HCT116 (cell line): ENCODE data around the gene COL15A1. TPM values are rescaled to one million over a fixed set of nuclear protein-coding genes. Genes with fewer than 3 reads are reported as not detected.

Source experiments
- ATAC-seq: fragments of 200-7000 bp; cut with Tn5 transposase; 2 replicates; pipeline ENCODE4 v1.9.1; 2020; ENCODE audit warnings: mild to moderate bottlenecking, moderate library complexity
- BruUV-seq: library from RNA; stranded (reverse); fragments of 400-500 nt; replicated peaks from 2 replicates; lab custom pipeline; 2021; lab: Mats Ljungman, UMichigan
- CTCF ChIA-PET: fragments of 300-600 bp; sonication (Branson Sonifier 250); formaldehyde crosslinking; loops from one replicate; lab custom pipeline; 2021; ENCODE audit warnings: antibody characterized with exemption; lab: Charles Lee
- POLR2A ChIA-PET: fragments of 300-600, 350-600 bp; sonication (Branson Sonifier 250); formaldehyde crosslinking; loops from one replicate; lab custom pipeline; 2021; ENCODE audit warnings: antibody characterized with exemption; lab: Charles Lee
- RAD21 ChIA-PET, 2 experiments: fragments of 300-600 bp; sonication (Branson Sonifier 250); formaldehyde crosslinking; loops; one replicate each; lab custom pipeline; 2023; ENCODE audit warnings: low total read pairs in 2 of 2; ENCODE audit not compliant: uncharacterized antibody in 2 of 2, unreplicated experiment in 2 of 2, low non-redundant PET in 1 of 2; lab: Charles Lee
- DNase-seq: peaks from one replicate; pipeline ENCODE4 v3.0.0-alpha.2; 2010; ENCODE audit warnings: low read depth, low spot score
- H2AFZ ChIP-seq: fragments of 200-600 bp; shearing (Covaris generic), sonication (generic); 2 replicates; pipeline ENCODE4 v1.6.1; 2017; ENCODE audit warnings: low read depth, mixed run types, mixed read lengths, antibody characterized with exemption, low read length; ENCODE audit not compliant: poor library complexity, severe bottlenecking
- H3K27ac ChIP-seq: 2 replicates; pipeline ENCODE4 v1.5.1; 2012; ENCODE audit warnings: low read depth, low read length
- H3K27me3 ChIP-seq: fragments of 200-600 bp; sonication (generic); 2 replicates; pipeline ENCODE4 v1.6.1; 2016; ENCODE audit warnings: mixed run types, low read length, mixed read lengths; ENCODE audit not compliant: insufficient read depth
- H3K36me3 ChIP-seq, 2 experiments: fragments of 200-500 bp in 1 of 2; fragments of 200-600 bp in 1 of 2; sonication (Bioruptor generic) in 1 of 2; sonication (generic) in 1 of 2; 2 replicates each; pipeline versions ENCODE4 v1.5.1 to v1.6.1; 2014 to 2016; ENCODE audit warnings: low read length in 2 of 2, inconsistent platforms in 1 of 2, mixed read lengths in 1 of 2, mixed run types in 1 of 2; ENCODE audit not compliant: insufficient read depth in 2 of 2, control insufficient read depth in 1 of 2
- H3K4me1 ChIP-seq, 2 experiments: fragments of 200-600 bp in 1 of 2; sonication (generic) in 1 of 2; 2 replicates each; pipeline versions ENCODE4 v1.5.1 to v1.6.1; 2012 to 2017; ENCODE audit warnings: low read length in 2 of 2, inconsistent platforms in 1 of 2, mild to moderate bottlenecking in 1 of 2, mixed read lengths in 1 of 2, mixed run types in 1 of 2, moderate library complexity in 1 of 2; ENCODE audit not compliant: insufficient read depth in 2 of 2, control insufficient read depth in 1 of 2
- H3K4me2 ChIP-seq: fragments of 200-600 bp; sonication (generic); 2 replicates; pipeline ENCODE4 v1.6.1; 2017; ENCODE audit warnings: mixed run types, low read length, mixed read lengths
- H3K4me3 ChIP-seq, 2 experiments: fragments of 200-600 bp in 1 of 2; sonication (generic) in 1 of 2; replicated peaks in 1 of 2; 2 replicates each; pipeline ENCODE4 v1.5.1; 2011 to 2016; ENCODE audit warnings: low read length in 2 of 2, control low read depth in 1 of 2, low read depth in 1 of 2, mild to moderate bottlenecking in 1 of 2, mixed read lengths in 1 of 2, mixed run types in 1 of 2
- H3K79me2 ChIP-seq: fragments of 200-600 bp; sonication (generic); 2 replicates; pipeline ENCODE4 v1.6.1; 2017; ENCODE audit warnings: mild to moderate bottlenecking, mixed run types, low read length, moderate library complexity, mixed read lengths; ENCODE audit not compliant: insufficient read depth
- H3K9ac ChIP-seq: fragments of 200-600 bp; sonication (generic); 2 replicates; pipeline ENCODE4 v1.6.1; 2016; ENCODE audit warnings: low read length, mixed read lengths
- H3K9me2 ChIP-seq: fragments of 200-600 bp; sonication (generic), shearing (Covaris generic); 2 replicates; pipeline ENCODE4 v1.6.1; 2017; ENCODE audit warnings: mixed run types, mild to moderate bottlenecking, moderate library complexity; ENCODE audit not compliant: insufficient read depth
- H3K9me3 ChIP-seq, 2 experiments: fragments of 200-500 bp in 1 of 2; fragments of 200-600 bp in 1 of 2; sonication (Bioruptor generic) in 1 of 2; sonication (generic) in 1 of 2; 2 replicates each; pipeline ENCODE4 v1.6.1; 2014 to 2017; ENCODE audit warnings: low read length in 2 of 2, mixed read lengths in 2 of 2, inconsistent platforms in 1 of 2, low read depth in 1 of 2, mild to moderate bottlenecking in 1 of 2, mixed run types in 1 of 2, moderate library complexity in 1 of 2; ENCODE audit not compliant: control insufficient read depth in 1 of 2, insufficient read depth in 1 of 2
- H4K20me1 ChIP-seq: fragments of 200-600 bp; sonication (generic), shearing (Covaris generic); 2 replicates; pipeline ENCODE4 v1.6.1; 2017; ENCODE audit warnings: mixed run types, mild to moderate bottlenecking, moderate library complexity; ENCODE audit not compliant: insufficient read depth
- CBX3 ChIP-seq: IDR thresholded peaks from 2 replicates; pipeline ENCODE4 v1.6.1; 2012; ENCODE audit warnings: low read depth
- CEBPB ChIP-seq: IDR thresholded peaks from 2 replicates; pipeline ENCODE4 v1.6.1; 2012; ENCODE audit warnings: low read depth
- EZH2 ChIP-seq: fragments of 200-600 bp; sonication (generic); IDR thresholded peaks from 2 replicates; pipeline ENCODE4 v1.6.1; 2017; ENCODE audit warnings: antibody characterized with exemption, mixed run types
- EZH2phosphoT487 ChIP-seq: fragments of 200-600 bp; IDR thresholded peaks from 2 replicates; pipeline ENCODE4 v1.6.1; 2018; ENCODE audit warnings: antibody characterized with exemption, borderline replicate concordance
- JUND ChIP-seq: IDR thresholded peaks from 2 replicates; pipeline ENCODE4 v1.6.1; 2012
- POLR2AphosphoS5 ChIP-seq: IDR thresholded peaks from 2 replicates; pipeline ENCODE4 v1.6.1; 2011; ENCODE audit warnings: mild to moderate bottlenecking, low read depth, low read length, moderate library complexity
- RAD21 ChIP-seq: IDR thresholded peaks from 2 replicates; pipeline ENCODE4 v1.6.1; 2012; ENCODE audit warnings: low read depth, mild to moderate bottlenecking
- REST ChIP-seq: IDR thresholded peaks from 2 replicates; pipeline ENCODE4 v1.6.1; 2012; ENCODE audit warnings: low read depth
- TCF7L2 ChIP-seq: IDR thresholded peaks from 2 replicates; pipeline ENCODE4 v1.7.0; 2011; ENCODE audit warnings: borderline replicate concordance, inconsistent platforms; ENCODE audit not compliant: insufficient read depth, insufficient read length; ENCODE audit errors: extremely low read depth
- YY1 ChIP-seq: IDR thresholded peaks from 2 replicates; pipeline ENCODE4 v1.6.1; 2011; ENCODE audit warnings: low read length, low read depth, moderate library complexity, mild to moderate bottlenecking; ENCODE audit not compliant: insufficient replicate concordance; ENCODE audit errors: extremely low read depth
- ZBTB33 ChIP-seq: IDR thresholded peaks from 2 replicates; pipeline ENCODE4 v1.6.1; 2011; ENCODE audit warnings: mild to moderate bottlenecking, low read length, moderate library complexity; ENCODE audit not compliant: insufficient replicate concordance; ENCODE audit errors: extremely low read depth
- intact Hi-C: fragments of 100-400 bp; cut with micrococcal nuclease; formaldehyde crosslinking; loops from 2 replicates; pipeline ENCODE4 v1.10.0; 2022
- total RNA-seq: library from RNA; stranded (reverse); gene quantifications from one replicate; pipeline ENCODE4 v1.2.1, GENCODE V29; 2021; ENCODE audit not compliant: unreplicated experiment

Gene COL15A1
- total RNA-seq, 1 experiment from 2014 or later = 0.15 TPM

- intact Hi-C loops = no loop called here
- H3K9ac ChIP-seq = no peak overlapping the region
- ChIA-PET CTCF (no interaction called here), POLR2A (no interaction called here), RAD21 (no interaction called here)
- H3K9me2 ChIP-seq = no peaks in the 10 kb centered on the region
- no peaks in the 10 kb centered on the region for H3K79me2 ChIP-seq
- no peaks in the 10 kb centered on the region for H3K36me3 ChIP-seq
- no peak overlapping the region for H3K4me3 ChIP-seq
- H3K9me3 ChIP-seq = no peaks in the 10 kb centered on the region
- ATAC-seq (no peak), DNase-seq (no peak)
- no peak overlapping the region for H2AFZ ChIP-seq
- H3K27me3 ChIP-seq = no peaks in the 10 kb centered on the region
- H3K4me1 ChIP-seq = no peaks in the 10 kb centered on the region
- BruUV-seq = no TSS peak
- H3K27ac ChIP-seq = no peak overlapping the region
- no peak for TF ChIP-seq CBX3
- TF ChIP-seq REST = no peak
- no peak for TF ChIP-seq JUND
- no peak for TF ChIP-seq CEBPB
- TF ChIP-seq RAD21 = no peak
- no peak for TF ChIP-seq ZBTB33
- TF ChIP-seq TCF7L2 = no peak
- TF ChIP-seq EZH2 = no peak
- TF ChIP-seq YY1 = no peak
- no peak for TF ChIP-seq POLR2AphosphoS5
- no peak for TF ChIP-seq EZH2phosphoT487
- no peak overlapping the region for H3K4me2 ChIP-seq
- no peaks in the 10 kb centered on the region for H4K20me1 ChIP-seq
Measured at GRCh38 chr9:99073347-99073746, 129.6 kb downstream of the COL15A1 start.
